Measurements from ENCODE around the gene UNC13C.

DNA sequence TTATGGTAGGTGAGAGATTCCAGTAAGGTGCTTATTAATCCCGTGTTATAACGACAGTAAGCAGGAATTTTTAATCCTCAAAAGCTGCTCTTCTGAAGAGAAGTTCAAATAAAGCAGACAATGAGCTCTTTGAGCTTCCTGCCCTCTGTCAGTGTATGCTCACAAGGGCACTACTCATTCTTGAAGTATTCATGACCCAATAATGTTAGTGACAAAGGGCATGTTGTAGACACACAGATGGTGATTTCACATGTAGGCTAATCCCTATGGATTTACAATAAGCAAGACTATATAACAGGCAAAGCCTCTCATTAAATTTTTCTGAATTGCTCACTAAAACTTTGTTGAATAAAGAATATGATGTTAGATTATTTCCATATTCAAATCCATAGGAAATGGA, 639.9 kb downstream of the UNC13C start:
- TF ChIP-seq TAF1 (IDR thresholded peaks at IDR 0.05; ENCODE audit: borderline replicate concordance, low read depth, low read length) (no peak), POLR2A (IDR thresholded peaks at IDR 0.05; ENCODE audit: low read depth, low read length) (no peak), POLR2AphosphoS5 (IDR thresholded peaks at IDR 0.05; ENCODE audit: low read depth, low read length) (no peak)

All from GM12892 (cell line).